HG03159 (cell line): ENCODE data around the gene PLXDC1.

Source experiments
- ATAC-seq: cut with Tn5 transposase; IDR thresholded peaks from one replicate; pipeline ENCODE4 v1.9.1; 2021; ENCODE audit warnings: mild to moderate bottlenecking, moderate library complexity; ENCODE audit not compliant: unreplicated experiment

The PLXDC1 gene

DNA sequence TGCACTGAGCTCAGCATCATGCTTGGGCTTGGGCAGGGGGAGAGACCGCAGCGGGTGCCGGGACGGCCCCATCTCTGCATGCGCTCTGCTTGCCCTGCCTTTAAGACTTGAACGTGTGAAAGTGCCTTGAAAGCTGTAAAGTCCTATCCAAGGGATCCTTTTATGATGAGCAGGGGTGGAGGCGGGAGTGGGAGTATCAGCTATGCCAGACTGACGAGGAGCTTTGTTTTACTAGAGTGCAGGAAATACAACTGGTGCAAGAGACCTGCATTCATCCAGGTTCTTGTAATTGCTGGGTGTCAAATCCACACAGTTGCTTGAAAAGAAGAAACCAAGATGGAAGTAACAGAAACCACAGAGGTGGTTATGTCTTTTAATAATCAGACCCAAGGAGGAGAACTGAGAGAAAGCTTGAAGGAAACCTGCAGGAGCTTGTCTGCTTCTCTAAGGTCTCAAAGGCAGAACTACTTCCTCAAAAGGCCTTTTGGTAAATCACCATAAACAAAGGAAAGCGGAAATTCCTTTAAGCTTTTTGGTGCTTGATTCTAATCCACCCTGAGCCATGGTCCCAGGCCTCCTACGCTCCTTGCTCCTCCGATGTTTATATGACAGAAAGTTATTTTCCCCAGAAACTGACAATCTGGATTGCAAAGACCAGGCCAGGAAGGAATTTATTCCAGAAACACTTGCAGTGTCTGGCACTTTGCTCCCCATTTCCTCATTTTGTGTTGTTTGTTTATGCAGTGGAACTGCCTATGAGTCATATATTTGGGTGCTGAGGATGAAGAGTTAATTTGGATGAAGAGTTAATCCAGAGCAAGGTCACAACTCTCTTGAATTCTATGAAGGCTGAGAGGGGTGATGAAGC is 132.9 kb downstream of the PLXDC1 start:
- ATAC-seq: no peak

DNA sequence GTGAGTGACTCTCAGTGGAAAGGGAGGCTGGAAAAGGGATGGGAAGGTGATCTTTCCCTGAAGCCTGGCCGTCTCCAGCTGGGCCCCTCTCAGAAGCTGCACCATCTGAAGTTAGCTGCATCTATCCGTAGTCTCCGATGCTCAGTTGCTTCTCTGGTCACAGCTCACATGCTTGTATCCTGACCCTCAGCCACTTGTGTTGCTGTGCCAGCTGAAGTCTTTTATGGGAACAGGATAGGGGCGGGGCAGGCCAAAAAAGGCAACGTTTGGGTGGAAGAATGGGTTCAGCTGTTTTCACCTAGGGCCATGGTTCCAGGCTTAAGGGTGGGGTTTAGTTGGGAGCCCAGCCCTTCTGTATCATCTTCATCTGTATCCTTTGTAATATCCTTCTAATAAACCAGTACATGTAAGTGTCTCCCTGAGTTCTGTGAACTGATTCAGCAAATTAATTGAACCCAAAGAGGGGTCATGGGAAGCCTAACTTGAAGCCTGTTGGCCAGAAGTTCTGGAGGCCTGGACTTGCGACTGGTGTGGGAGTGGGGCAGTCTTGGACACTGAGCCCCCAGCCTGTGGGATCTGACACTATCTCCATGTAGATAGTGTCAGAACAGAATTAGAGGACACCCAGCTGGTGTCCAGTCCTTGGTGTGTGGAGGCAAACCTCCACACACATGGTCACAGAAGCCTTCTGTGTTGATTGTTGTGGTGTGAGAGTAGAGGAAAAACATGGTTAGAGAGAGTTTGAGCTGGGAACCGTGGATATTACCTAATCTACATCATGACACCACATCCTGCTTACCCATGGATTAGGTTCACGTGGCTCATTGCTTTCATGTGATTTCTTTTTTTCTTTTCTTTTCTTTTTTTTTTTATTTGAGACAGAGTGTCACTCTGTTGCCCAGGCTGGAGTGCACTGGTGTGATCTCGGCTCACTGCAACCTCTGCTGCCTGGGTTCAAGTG is 135.0 kb downstream of the PLXDC1 start:
- ATAC-seq: no peak

DNA sequence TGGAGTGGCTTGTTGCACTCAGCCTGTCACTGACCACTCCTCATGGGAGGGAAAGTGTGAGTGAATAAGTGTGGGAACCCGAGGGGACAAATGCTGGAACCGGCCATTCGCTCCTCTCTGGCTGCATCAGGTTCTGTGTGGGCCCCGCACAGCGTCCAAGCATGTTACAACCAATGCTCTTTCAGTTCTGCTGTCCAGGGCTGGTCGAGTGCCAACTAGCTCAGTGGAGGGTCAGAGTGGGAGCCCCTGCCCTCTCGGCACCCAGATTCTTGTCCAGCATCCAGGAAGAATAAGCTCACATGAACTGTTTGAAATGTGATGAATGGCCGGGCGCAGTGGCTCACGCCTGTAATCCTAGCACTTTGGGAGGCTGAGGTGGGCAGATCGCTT is 135.9 kb downstream of the PLXDC1 start:
- no peak for ATAC-seq

DNA sequence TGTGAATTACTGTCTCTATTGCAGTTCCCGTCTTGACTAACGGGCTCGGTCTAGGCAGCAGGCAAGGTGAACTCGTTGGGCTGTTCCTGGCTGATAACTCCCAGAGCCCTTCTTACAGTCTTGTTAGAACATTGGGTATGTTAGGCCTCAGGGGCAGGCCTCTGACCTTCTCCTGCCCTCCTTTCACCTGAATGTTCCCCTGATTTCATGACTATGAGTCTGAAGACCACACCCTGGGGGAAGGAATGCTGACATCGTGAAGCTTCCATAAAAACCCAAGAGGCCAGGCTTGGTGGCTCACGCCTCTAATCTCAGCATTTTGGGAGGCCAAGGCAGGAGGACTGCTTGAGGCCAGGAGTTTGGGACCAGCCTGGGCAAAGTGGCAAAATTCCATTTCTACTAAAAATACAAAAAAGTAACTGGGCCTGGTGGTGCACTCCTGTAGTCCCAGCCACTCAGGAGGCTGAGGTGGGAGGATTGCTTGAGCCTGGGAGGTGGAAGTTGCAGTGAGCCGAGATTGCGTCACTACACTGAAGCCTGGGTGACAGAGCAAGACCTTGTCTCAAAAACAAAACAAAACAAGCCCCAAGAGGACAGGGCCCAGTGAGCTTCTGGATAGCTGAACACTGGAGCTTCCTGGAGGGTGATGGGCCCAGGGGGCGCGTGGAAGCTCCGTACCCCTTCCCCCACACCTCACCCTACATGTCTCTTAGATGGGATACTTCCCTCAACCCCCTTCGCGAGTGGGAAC is 136.5 kb downstream of the PLXDC1 start:
- ATAC-seq: no peak

DNA sequence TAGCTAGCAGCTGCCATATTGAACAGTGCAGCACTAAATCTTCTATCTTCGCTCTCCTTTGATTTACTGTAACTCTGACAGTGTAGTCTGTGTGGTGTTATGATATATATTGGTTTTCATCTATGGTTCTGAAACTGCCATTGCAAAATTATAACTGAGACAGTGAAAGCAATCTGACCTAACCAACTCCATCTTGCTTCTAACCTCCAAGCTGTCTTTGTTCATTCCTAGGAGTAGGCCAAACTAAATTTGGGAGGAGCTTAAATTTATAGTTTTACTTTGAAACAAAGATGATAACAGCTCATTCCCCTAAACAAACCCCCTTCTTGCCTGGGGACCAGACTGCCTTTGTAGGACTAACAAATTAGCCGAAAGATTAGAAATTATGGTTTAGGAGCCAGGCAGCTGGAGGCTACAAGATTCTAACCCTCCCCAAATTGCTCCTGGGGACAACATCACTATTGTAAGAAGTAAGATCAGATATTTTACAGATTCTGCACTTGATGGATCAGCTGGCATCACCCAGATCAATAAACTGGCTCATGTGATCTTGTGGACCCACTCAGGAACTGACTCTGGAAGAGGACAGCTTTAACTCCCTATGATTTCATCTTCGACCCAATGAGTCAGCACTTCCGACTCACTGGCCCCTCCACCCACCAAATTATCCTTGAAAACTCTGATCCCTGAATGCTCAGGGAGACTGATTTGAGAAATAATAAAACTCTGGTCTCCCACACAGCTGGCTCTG is 137.2 kb downstream of the PLXDC1 start:
- no peak for ATAC-seq
